WTC11 (cell line): Measurements from ENCODE around the gene PPP2R2C. TPM values are rescaled to one million over a fixed set of nuclear protein-coding genes. Genes with fewer than 3 reads are reported as not detected.

Experiments
- ATAC-seq: fragments of 200-7000 bp; cut with Tn5 transposase; 2 replicates; pipeline ENCODE4 v1.10.0; 2021; ENCODE audit warnings: mild to moderate bottlenecking, moderate library complexity
- CTCF ChIA-PET: fragments of 300-600 bp; sonication (Branson Sonifier 250); formaldehyde crosslinking; loops from one replicate; lab custom pipeline; 2021; ENCODE audit warnings: antibody characterized with exemption; lab: Charles Lee
- POLR2A ChIA-PET: fragments of 350-600 bp; sonication (Branson Sonifier 250); formaldehyde crosslinking; loops from one replicate; lab custom pipeline; 2021; ENCODE audit warnings: antibody characterized with exemption; lab: Charles Lee
- DNase-seq: peaks from one replicate; pipeline ENCODE4 v3.0.0; 2021; ENCODE audit warnings: low spot score
- H3K27ac Mint-ChIP-seq: 2 replicates; pipeline ENCODE4 v1.8.0; 2021; ENCODE audit warnings: mixed read lengths
- H3K27me3 Mint-ChIP-seq: 2 replicates; pipeline ENCODE4 v1.8.0; 2021; ENCODE audit warnings: low read depth, mild to moderate bottlenecking, moderate library complexity, mixed read lengths
- H3K36me3 Mint-ChIP-seq: 2 replicates; pipeline ENCODE4 v1.8.0; 2021; ENCODE audit warnings: mixed read lengths
- H3K4me1 Mint-ChIP-seq: 2 replicates; pipeline ENCODE4 v1.8.0; 2022; ENCODE audit warnings: mixed read lengths
- H3K4me3 Mint-ChIP-seq: 2 replicates; pipeline ENCODE4 v1.8.0; 2021; ENCODE audit warnings: mild to moderate bottlenecking, moderate library complexity, mixed read lengths
- H3K9me3 Mint-ChIP-seq: 2 replicates; pipeline ENCODE4 v1.8.0; 2021; ENCODE audit warnings: mixed read lengths
- AR ChIP-seq: fragments of 250-450 bp; sonication (Bioruptor Pico); IDR thresholded peaks from 2 replicates; pipeline ENCODE4 v1.9.0; 2021; ENCODE audit warnings: mild to moderate bottlenecking
- ATF6 ChIP-seq: sonication (generic); formaldehyde crosslinking; IDR thresholded peaks from 2 replicates; pipeline ENCODE4 v1.8.1; 2023; ENCODE audit warnings: mild to moderate bottlenecking, missing genetic modification reagents
- CTCF ChIP-seq: fragments of 200-600 bp; IDR thresholded peaks from 2 replicates; pipeline ENCODE4 v1.8.0; 2022; ENCODE audit warnings: antibody characterized with exemption
- ELF4 ChIP-seq: sonication (generic); formaldehyde crosslinking; IDR thresholded peaks from 2 replicates; pipeline ENCODE4 v1.8.1; 2022; ENCODE audit warnings: low read depth, mild to moderate bottlenecking, moderate library complexity, missing genetic modification reagents
- FOXJ3 ChIP-seq: sonication (generic); formaldehyde crosslinking; IDR thresholded peaks from 2 replicates; pipeline ENCODE4 v1.9.0; 2021; ENCODE audit warnings: missing genetic modification reagents, mild to moderate bottlenecking, borderline replicate concordance
- HMGA2 ChIP-seq: fragments of 250-450 bp; sonication (Bioruptor Pico); IDR thresholded peaks from 2 replicates; pipeline ENCODE4 v1.4.0; 2021; ENCODE audit warnings: mild to moderate bottlenecking, moderate library complexity
- MAX ChIP-seq: sonication (generic); formaldehyde crosslinking; IDR thresholded peaks from 2 replicates; pipeline ENCODE4 v1.8.0; 2022; ENCODE audit warnings: mild to moderate bottlenecking, missing genetic modification reagents
- MXD4 ChIP-seq: fragments of 250-450 bp; sonication (Bioruptor Pico); IDR thresholded peaks from 2 replicates; pipeline ENCODE4 v1.8.0; 2021; ENCODE audit warnings: mild to moderate bottlenecking, moderate library complexity, borderline replicate concordance
- NFYB ChIP-seq: sonication (generic); formaldehyde crosslinking; conservative IDR thresholded peaks from 2 replicates; pipeline ENCODE4 v1.8.0; 2022; ENCODE audit warnings: low read depth, missing genetic modification reagents
- NR2C2 ChIP-seq: sonication (generic); formaldehyde crosslinking; IDR thresholded peaks from 2 replicates; pipeline ENCODE4 v1.8.0; 2022; ENCODE audit warnings: mild to moderate bottlenecking, missing genetic modification reagents
- RELA ChIP-seq: sonication (generic); formaldehyde crosslinking; IDR thresholded peaks from 2 replicates; pipeline ENCODE4 v1.8.1; 2022; ENCODE audit warnings: missing genetic modification reagents, mild to moderate bottlenecking, borderline replicate concordance
- SOX15 ChIP-seq: fragments of 250-450 bp; sonication (Bioruptor Pico); IDR thresholded peaks from 2 replicates; pipeline ENCODE4 v1.9.0; 2021; ENCODE audit warnings: mild to moderate bottlenecking
- ZNF121 ChIP-seq: sonication (generic); formaldehyde crosslinking; IDR thresholded peaks from 2 replicates; pipeline ENCODE4 v1.8.0; 2023; ENCODE audit warnings: missing genetic modification reagents
- ZNF219 ChIP-seq: sonication (generic); formaldehyde crosslinking; IDR thresholded peaks from 2 replicates; pipeline ENCODE4 v1.8.0; 2023; ENCODE audit warnings: missing genetic modification reagents, mild to moderate bottlenecking, borderline replicate concordance
- ZNF263 ChIP-seq: sonication (generic); formaldehyde crosslinking; IDR thresholded peaks from 2 replicates; pipeline ENCODE4 v1.8.1; 2022; ENCODE audit warnings: low read depth, mild to moderate bottlenecking, moderate library complexity, missing genetic modification reagents
- ZNF532 ChIP-seq: fragments of 250-450 bp; sonication (Bioruptor Pico); IDR thresholded peaks from 2 replicates; pipeline ENCODE4 v1.9.0; 2021; ENCODE audit warnings: mild to moderate bottlenecking, borderline replicate concordance
- total RNA-seq: library from RNA; stranded (reverse); gene quantifications from 3 replicates; pipeline ENCODE4 v1.2.3, GENCODE V29; 2021
- TF ChIP-seq, protein P1 (sequence below): fragments of 250-450 bp; sonication (Bioruptor Pico); IDR thresholded peaks from 2 replicates; pipeline ENCODE4 v1.9.0; 2021; ENCODE audit warnings: moderate library complexity, mild to moderate bottlenecking, inconsistent platforms, borderline replicate concordance
- TF ChIP-seq, protein P2 (sequence below): sonication (generic); formaldehyde crosslinking; IDR thresholded peaks from 2 replicates; pipeline ENCODE4 v1.8.1; 2023; ENCODE audit warnings: mild to moderate bottlenecking, missing genetic modification reagents, borderline replicate concordance
- TF ChIP-seq, protein P3 (sequence below): sonication (generic); formaldehyde crosslinking; IDR thresholded peaks from 2 replicates; pipeline ENCODE4 v1.8.1; 2022; ENCODE audit warnings: low read depth, missing genetic modification reagents, borderline replicate concordance

Gene PPP2R2C
- total RNA-seq, 1 experiment from 2014 or later = 11.5 TPM

DNA sequence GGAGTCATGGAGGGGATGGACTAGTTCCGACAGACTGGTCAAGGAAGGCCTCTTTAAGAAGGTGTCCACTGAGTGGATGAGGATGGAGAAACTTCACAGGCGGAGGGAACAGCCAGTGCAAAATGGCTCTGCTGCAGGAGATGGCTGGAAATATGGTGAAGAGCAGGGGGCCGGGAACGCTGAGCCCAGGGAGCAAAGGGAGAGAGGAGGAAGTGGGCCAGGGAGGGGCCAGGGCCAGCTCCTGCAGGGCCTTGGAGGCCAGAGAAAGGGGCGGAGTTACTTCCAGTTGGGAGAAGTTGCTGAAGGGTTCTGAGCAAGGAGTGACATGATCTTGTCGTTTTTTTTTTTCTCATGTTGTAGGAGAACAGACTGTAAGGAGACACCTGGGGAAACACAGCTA, 108.3 kb downstream of the PPP2R2C start (continued):
- no peak for TF ChIP-seq ATF6 (CRISPR knock-in tag)
- TF ChIP-seq SOX15 = no peak
- TF ChIP-seq, protein P1, sequence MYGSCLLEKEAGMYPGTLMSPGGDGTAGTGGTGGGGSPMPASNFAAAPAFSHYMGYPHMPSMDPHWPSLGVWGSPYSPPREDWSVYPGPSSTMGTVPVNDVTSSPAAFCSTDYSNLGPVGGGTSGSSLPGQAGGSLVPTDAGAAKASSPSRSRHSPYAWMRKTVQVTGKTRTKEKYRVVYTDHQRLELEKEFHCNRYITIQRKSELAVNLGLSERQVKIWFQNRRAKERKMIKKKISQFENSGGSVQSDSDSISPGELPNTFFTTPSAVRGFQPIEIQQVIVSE (CRISPR knock-in tag) = no peak
- no peak for TF ChIP-seq ZNF263 (CRISPR knock-in tag)
- no peak for TF ChIP-seq AR (CRISPR knock-in tag)
- no peak for TF ChIP-seq HMGA2
- TF ChIP-seq CTCF = no peak
- TF ChIP-seq NR2C2 (CRISPR knock-in tag) = no peak
- no peak for TF ChIP-seq ZNF121 (CRISPR knock-in tag)
- no peak for TF ChIP-seq MXD4 (CRISPR knock-in tag)

GRCh38 chr4:6362896-6363295, 109.5 kb downstream of the PPP2R2C start:
- ATAC-seq = peak; percentile 55
- Mint-ChIP-seq H3K4me3 (no peak overlapping the region), H3K27ac (no peak overlapping the region), H3K36me3 (no peaks in the 10 kb centered on the region), H3K4me1 (peaks cover 11% of the 10 kb centered on the region), H3K9me3 (no peaks in the 10 kb centered on the region), H3K27me3 (peaks cover 3% of the 10 kb centered on the region; the same call in 1 of the 2 replicates)
- peak; percentile 77 for DNase-seq
- ChIA-PET CTCF (interaction anchor here (0.9 to 2.1 kb wide), 6 partner anchors 31 to 186 kb away, joined by 3 to 11 read pairs (median 4); no protein-coding TSS in a partner anchor), POLR2A (no interaction called here)
- TF ChIP-seq, protein P2, sequence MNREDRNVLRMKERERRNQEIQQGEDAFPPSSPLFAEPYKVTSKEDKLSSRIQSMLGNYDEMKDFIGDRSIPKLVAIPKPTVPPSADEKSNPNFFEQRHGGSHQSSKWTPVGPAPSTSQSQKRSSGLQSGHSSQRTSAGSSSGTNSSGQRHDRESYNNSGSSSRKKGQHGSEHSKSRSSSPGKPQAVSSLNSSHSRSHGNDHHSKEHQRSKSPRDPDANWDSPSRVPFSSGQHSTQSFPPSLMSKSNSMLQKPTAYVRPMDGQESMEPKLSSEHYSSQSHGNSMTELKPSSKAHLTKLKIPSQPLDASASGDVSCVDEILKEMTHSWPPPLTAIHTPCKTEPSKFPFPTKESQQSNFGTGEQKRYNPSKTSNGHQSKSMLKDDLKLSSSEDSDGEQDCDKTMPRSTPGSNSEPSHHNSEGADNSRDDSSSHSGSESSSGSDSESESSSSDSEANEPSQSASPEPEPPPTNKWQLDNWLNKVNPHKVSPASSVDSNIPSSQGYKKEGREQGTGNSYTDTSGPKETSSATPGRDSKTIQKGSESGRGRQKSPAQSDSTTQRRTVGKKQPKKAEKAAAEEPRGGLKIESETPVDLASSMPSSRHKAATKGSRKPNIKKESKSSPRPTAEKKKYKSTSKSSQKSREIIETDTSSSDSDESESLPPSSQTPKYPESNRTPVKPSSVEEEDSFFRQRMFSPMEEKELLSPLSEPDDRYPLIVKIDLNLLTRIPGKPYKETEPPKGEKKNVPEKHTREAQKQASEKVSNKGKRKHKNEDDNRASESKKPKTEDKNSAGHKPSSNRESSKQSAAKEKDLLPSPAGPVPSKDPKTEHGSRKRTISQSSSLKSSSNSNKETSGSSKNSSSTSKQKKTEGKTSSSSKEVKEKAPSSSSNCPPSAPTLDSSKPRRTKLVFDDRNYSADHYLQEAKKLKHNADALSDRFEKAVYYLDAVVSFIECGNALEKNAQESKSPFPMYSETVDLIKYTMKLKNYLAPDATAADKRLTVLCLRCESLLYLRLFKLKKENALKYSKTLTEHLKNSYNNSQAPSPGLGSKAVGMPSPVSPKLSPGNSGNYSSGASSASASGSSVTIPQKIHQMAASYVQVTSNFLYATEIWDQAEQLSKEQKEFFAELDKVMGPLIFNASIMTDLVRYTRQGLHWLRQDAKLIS (CRISPR knock-in tag) = no peak
- no peak; the same call in 1 of the 2 replicates for TF ChIP-seq ZNF219 (CRISPR knock-in tag)
- TF ChIP-seq, protein P3, sequence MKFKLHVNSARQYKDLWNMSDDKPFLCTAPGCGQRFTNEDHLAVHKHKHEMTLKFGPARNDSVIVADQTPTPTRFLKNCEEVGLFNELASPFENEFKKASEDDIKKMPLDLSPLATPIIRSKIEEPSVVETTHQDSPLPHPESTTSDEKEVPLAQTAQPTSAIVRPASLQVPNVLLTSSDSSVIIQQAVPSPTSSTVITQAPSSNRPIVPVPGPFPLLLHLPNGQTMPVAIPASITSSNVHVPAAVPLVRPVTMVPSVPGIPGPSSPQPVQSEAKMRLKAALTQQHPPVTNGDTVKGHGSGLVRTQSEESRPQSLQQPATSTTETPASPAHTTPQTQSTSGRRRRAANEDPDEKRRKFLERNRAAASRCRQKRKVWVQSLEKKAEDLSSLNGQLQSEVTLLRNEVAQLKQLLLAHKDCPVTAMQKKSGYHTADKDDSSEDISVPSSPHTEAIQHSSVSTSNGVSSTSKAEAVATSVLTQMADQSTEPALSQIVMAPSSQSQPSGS (CRISPR knock-in tag) = no peak
- no peak for TF ChIP-seq RELA (CRISPR knock-in tag)
- no peak for TF ChIP-seq NFYB (CRISPR knock-in tag)
- peak; percentile 23; the same call in 1 of the 2 replicates for TF ChIP-seq MAX
- TF ChIP-seq FOXJ3 (CRISPR knock-in tag) = no peak
- no peak for TF ChIP-seq ZNF532 (CRISPR knock-in tag)
- TF ChIP-seq ELF4 (CRISPR knock-in tag) = no peak
